ENCODE results near the gene A2M. TPM values are rescaled to one million over a fixed set of nuclear protein-coding genes. Genes with fewer than 3 reads are reported as not detected.
A peak's percentile ranks its signal among the peaks of the same experiment; 100 is the strongest.

Gene A2M
- total and polyA plus RNA-seq, 2 of the 13 experiments (the other 11 are each of a cell fraction or from before 2014, with no cell fraction given) = 2,807 to 6,551 TPM

GRCh38 chr12:9134981-9135628, 19.4 kb upstream of the A2M start (continued):
- TF ChIP-seq EHMT2 (IDR thresholded peaks at IDR 0.05; ENCODE audit: borderline replicate concordance, low read depth, low read length) = peak; percentile 60; the same call in 1 of the 2 replicates
- no peak for TF ChIP-seq ZNF446 (CRISPR knock-in tag; IDR thresholded peaks at IDR 0.05)
- TF ChIP-seq, protein P1, sequence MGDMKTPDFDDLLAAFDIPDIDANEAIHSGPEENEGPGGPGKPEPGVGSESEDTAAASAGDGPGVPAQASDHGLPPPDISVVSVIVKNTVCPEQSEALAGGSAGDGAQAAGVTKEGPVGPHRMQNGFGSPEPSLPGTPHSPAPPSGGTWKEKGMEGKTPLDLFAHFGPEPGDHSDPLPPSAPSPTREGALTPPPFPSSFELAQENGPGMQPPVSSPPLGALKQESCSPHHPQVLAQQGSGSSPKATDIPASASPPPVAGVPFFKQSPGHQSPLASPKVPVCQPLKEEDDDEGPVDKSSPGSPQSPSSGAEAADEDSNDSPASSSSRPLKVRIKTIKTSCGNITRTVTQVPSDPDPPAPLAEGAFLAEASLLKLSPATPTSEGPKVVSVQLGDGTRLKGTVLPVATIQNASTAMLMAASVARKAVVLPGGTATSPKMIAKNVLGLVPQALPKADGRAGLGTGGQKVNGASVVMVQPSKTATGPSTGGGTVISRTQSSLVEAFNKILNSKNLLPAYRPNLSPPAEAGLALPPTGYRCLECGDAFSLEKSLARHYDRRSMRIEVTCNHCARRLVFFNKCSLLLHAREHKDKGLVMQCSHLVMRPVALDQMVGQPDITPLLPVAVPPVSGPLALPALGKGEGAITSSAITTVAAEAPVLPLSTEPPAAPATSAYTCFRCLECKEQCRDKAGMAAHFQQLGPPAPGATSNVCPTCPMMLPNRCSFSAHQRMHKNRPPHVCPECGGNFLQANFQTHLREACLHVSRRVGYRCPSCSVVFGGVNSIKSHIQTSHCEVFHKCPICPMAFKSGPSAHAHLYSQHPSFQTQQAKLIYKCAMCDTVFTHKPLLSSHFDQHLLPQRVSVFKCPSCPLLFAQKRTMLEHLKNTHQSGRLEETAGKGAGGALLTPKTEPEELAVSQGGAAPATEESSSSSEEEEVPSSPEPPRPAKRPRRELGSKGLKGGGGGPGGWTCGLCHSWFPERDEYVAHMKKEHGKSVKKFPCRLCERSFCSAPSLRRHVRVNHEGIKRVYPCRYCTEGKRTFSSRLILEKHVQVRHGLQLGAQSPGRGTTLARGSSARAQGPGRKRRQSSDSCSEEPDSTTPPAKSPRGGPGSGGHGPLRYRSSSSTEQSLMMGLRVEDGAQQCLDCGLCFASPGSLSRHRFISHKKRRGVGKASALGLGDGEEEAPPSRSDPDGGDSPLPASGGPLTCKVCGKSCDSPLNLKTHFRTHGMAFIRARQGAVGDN (CRISPR knock-in tag; IDR thresholded peaks at IDR 0.05) = peak; percentile 51
- 0 out of 2 replicates have a peak, but pooled peaks have one; percentile 38 for TF ChIP-seq ZMYM3 (CRISPR knock-in tag; IDR thresholded peaks at IDR 0.05)
- TF ChIP-seq ZBTB38 (CRISPR knock-in tag; IDR thresholded peaks at IDR 0.05) = peak; percentile 55; the same call in 1 of the 2 replicates
- TF ChIP-seq RFX5 (IDR thresholded peaks at IDR 0.05; ENCODE audit: low read depth, low read length) = no peak
- TF ChIP-seq, protein P2, sequence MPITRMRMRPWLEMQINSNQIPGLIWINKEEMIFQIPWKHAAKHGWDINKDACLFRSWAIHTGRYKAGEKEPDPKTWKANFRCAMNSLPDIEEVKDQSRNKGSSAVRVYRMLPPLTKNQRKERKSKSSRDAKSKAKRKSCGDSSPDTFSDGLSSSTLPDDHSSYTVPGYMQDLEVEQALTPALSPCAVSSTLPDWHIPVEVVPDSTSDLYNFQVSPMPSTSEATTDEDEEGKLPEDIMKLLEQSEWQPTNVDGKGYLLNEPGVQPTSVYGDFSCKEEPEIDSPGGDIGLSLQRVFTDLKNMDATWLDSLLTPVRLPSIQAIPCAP (CRISPR knock-in tag; IDR thresholded peaks at IDR 0.05; ENCODE audit: low read depth) = no peak
- 0 out of 2 replicates have a peak, but pooled peaks have one; percentile 25 for TF ChIP-seq MEIS2 (CRISPR knock-in tag; IDR thresholded peaks at IDR 0.05)
- TF ChIP-seq SMC3 (IDR thresholded peaks at IDR 0.05; ENCODE audit: low read length) = peak; percentile 70
- TF ChIP-seq, protein P3, sequence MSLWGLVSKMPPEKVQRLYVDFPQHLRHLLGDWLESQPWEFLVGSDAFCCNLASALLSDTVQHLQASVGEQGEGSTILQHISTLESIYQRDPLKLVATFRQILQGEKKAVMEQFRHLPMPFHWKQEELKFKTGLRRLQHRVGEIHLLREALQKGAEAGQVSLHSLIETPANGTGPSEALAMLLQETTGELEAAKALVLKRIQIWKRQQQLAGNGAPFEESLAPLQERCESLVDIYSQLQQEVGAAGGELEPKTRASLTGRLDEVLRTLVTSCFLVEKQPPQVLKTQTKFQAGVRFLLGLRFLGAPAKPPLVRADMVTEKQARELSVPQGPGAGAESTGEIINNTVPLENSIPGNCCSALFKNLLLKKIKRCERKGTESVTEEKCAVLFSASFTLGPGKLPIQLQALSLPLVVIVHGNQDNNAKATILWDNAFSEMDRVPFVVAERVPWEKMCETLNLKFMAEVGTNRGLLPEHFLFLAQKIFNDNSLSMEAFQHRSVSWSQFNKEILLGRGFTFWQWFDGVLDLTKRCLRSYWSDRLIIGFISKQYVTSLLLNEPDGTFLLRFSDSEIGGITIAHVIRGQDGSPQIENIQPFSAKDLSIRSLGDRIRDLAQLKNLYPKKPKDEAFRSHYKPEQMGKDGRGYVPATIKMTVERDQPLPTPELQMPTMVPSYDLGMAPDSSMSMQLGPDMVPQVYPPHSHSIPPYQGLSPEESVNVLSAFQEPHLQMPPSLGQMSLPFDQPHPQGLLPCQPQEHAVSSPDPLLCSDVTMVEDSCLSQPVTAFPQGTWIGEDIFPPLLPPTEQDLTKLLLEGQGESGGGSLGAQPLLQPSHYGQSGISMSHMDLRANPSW (CRISPR knock-in tag; IDR thresholded peaks at IDR 0.05; ENCODE audit: borderline replicate concordance) = no peak
- peak; percentile 36; the same call in 1 of the 2 replicates for TF ChIP-seq ZMYM4 (CRISPR knock-in tag; IDR thresholded peaks at IDR 0.05)
- peak; percentile 38; the same call in 1 of the 2 replicates for TF ChIP-seq ZNF264 (CRISPR knock-in tag; IDR thresholded peaks at IDR 0.05)
- no peak for TF ChIP-seq SNAI1 (CRISPR knock-in tag; IDR thresholded peaks at IDR 0.05; ENCODE audit: borderline replicate concordance)
- no peak for TF ChIP-seq HNRNPLL (IDR thresholded peaks at IDR 0.05; ENCODE audit: low read depth, low read length, poor library complexity, severe bottlenecking)
- 0 out of 2 replicates have a peak, but pooled peaks have one; percentile 33 for TF ChIP-seq MAFF (IDR thresholded peaks at IDR 0.05; ENCODE audit: low read depth, low read length)
- 0 out of 2 replicates have a peak, but pooled peaks have one; percentile 22 for TF ChIP-seq RORA (CRISPR knock-in tag; IDR thresholded peaks at IDR 0.05)
- TF ChIP-seq ZNF414 (CRISPR knock-in tag; IDR thresholded peaks at IDR 0.05) = no peak
- TF ChIP-seq CEBPG (CRISPR knock-in tag; IDR thresholded peaks at IDR 0.05) = no peak
- TF ChIP-seq ZFY (CRISPR knock-in tag; IDR thresholded peaks at IDR 0.05) = no peak
- TF ChIP-seq ATRX (CRISPR knock-in tag; IDR thresholded peaks at IDR 0.05; ENCODE audit: borderline replicate concordance) = no peak

Data from HepG2 (cell line).